Activated CD8-positive, alpha-beta memory T cell treated with anti-CD3 and anti-CD28 coated beads, Interleukin-2, amount 50 U/mL, for 24 hours (primary cell): ENCODE measurements around the gene EPHA8.

Source experiments
- DNase-seq: peaks from one replicate; pipeline ENCODE4 v3.0.0-alpha.2; 2020; ENCODE audit errors: extremely low read depth

The EPHA8 gene

DNA sequence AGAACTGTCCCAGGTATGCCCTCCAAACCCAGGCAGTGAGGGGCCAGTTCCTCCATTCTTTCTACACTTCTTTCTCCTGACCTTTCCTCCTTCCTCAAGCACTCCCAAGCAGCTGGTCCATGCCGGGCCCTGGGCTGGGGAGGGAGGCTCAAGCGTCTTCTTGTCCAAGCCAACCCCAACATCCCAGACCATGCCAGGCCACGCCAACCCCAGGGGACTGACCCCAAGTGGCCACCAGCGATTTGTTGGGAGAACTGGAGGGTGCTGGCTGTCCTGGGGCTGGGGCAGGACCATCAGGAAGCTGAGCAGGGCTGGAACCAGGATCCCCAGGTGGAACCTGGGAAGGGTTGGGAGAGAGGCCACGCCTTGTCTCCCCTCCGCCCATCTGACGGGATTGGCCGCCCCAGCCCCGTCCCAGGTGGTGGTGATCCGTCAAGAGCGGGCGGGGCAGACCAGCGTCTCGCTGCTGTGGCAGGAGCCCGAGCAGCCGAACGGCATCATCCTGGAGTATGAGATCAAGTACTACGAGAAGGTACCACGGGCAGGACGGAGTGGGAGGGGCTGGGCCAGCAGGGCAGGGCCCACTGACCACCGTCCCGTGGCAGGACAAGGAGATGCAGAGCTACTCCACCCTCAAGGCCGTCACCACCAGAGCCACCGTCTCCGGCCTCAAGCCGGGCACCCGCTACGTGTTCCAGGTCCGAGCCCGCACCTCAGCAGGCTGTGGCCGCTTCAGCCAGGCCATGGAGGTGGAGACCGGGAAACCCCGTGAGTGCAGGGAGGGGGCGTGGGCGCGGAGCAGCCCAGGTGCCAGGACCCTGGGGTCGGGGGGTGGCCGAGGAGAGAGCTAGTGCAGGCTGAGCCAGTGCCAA lies 29.9 kb downstream of the EPHA8 start:
- no peak for DNase-seq

GRCh38 chr1:22594396-22594795 lies 31.1 kb downstream of the EPHA8 start:
- DNase-seq, result no peak

DNA sequence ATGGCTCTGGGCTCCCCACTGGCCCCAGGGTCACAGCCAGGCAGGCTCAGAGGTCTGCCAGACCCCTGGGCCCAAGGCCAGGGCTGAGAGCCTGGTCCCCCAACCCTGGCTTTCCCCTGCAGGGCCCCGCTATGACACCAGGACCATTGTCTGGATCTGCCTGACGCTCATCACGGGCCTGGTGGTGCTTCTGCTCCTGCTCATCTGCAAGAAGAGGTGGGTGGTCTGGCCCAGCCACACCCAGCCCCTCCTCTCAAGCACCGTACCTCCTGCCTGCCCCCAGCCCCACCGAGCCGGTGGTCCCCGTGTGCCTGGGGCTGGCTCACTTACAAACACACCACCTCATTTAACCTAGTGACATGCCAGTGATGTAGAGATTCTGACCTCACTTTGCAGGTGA lies 31.8 kb downstream of the EPHA8 start:
- DNase-seq, result no peak

DNA sequence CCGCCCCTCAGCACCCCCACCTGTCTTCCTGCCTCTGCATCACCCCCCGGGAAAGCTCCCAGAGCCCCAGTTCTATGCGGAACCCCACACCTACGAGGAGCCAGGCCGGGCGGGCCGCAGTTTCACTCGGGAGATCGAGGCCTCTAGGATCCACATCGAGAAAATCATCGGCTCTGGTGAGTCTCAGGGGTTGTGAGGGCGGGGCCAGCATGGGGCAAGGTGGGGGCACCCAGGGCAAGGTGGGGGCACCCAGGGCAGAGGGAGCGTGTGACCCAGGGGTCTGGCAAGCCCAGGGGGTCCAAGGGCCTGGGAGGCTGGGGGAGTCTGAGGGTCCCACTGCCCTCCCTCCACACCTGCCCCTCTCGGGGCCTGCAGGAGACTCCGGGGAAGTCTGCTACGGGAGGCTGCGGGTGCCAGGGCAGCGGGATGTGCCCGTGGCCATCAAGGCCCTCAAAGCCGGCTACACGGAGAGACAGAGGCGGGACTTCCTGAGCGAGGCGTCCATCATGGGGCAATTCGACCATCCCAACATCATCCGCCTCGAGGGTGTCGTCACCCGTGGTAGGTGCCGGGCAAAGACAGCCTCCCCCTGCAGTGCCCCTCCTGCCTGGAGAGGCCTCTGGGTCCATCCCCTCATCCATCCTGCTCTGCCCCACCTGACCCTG lies 34.1 kb downstream of the EPHA8 start:
- no peak for DNase-seq

GRCh38 chr1:22597996-22598395 lies 34.7 kb downstream of the EPHA8 start:
- DNase-seq, result no peak

DNA sequence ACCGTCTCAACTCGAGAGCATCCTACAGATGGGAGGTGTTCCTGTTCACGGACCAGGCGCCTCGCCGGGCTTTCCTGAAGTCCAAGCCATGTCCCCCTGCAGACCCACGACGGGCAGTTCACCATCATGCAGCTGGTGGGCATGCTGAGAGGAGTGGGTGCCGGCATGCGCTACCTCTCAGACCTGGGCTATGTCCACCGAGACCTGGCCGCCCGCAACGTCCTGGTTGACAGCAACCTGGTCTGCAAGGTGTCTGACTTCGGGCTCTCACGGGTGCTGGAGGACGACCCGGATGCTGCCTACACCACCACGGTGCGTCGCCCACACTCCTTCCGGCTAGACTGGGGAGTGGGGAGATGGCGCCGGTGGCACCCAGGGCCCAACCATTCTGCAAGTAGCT lies 35.4 kb downstream of the EPHA8 start:
- DNase-seq, result no peak

DNA sequence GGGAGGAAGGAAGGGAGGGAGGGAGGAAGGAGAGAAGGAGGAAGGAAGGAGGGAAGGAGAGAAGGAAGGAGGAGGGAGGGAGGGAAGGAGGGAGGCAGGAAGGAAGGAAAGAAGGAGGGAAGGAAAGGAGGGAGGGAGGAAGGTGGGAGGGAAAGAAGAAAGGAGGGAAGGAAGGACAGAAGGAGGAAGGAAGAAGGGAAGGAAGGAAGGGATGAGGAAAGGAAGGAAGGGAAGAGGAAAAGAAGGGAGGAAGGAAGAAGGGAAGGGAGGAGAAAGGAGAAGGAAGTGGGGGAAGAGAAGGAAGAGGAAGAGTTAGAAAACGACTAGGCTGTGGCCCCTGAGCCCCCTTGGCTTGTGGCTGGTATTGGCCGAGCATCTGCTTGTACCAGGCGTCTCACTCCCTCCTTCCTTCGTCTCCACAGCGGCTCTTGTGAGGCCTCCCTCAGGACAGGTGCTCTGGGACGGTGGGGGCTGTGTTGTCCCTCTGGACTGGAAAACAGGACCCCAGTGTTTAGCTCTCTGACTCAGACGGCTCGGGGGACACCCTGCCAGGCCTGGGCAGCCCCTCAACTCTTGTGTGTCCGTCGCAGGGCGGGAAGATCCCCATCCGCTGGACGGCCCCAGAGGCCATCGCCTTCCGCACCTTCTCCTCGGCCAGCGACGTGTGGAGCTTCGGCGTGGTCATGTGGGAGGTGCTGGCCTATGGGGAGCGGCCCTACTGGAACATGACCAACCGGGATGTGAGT lies 37.0 kb downstream of the EPHA8 start:
- no peak for DNase-seq

- DNase-seq, result no peak
Measured at GRCh38 chr1:22600817-22601605, 37.7 kb downstream of the EPHA8 start.

GRCh38 chr1:22601610-22602009 lies 38.3 kb downstream of the EPHA8 start:
- no peak for DNase-seq

- DNase-seq, result no peak
Measured at GRCh38 chr1:22602060-22602740, 38.9 kb downstream of the EPHA8 start.

DNA sequence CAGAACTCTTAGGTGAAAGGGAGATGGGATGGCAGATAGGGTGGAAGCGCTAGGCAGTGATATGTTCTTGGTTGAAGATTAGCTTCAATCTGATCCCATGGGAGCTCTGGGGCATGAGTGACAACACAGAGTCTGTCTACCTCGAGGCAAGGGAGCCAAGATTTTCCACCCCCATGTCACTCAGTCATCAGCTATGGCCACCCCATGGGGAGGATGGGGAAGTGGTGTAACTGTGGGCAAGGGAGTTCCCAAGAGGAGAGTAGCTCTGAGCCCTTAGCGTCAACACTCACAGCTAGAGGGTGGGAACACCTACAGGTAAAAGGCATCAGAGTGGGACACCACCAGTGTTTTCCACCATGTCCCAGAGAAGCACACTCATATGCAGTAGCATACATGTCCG lies 42.9 kb downstream of the EPHA8 start:
- DNase-seq, result no peak

DNA sequence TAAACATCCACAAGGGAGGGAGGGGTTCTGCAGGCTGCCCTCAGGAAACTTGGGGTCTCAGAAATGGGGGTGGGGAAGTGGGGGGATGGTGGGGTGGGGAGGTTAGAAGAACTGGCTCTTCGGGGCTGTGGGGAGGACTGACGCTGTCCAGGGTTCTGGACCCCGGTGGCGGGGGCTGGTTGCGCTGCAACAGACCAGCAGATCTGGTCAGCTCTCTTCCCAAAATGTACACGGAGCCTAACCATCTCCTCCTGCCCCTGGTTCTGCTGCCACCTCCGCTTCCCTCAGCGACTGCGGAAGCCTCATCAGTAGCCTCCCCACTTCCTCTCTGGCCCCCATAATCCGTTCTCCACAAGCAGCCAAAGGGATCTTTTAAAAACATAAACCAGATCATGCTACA lies 43.9 kb downstream of the EPHA8 start:
- DNase-seq, result no peak

GRCh38 chr1:22608361-22608760 lies 45.1 kb downstream of the EPHA8 start:
- DNase-seq, result no peak

GRCh38 chr1:22609291-22609690 lies 46.0 kb downstream of the EPHA8 start:
- DNase-seq, result no peak

DNA sequence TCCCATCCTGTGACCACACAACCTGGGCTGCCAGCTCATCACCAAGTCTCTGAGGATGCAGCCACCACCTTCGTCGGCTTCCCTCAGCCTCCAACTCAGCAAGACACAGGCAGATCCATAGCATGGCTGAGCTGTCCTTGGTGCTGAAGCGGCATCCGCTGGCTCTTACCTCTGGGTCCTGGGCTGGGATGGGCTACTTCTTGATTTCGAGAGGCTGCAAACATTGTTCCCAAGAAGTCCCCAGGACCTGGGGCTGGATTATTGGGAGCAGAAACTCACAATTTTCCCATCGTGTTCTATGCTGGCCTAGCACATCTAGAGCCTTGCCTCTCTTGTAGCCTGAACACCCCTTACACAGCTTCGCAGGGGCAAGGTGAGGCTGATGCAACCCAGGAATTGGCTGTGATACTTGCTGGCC lies 48.2 kb downstream of the EPHA8 start:
- no peak for DNase-seq

- no peak for DNase-seq
Measured at GRCh38 chr1:22612671-22613571, 49.6 kb downstream of the EPHA8 start.

DNA sequence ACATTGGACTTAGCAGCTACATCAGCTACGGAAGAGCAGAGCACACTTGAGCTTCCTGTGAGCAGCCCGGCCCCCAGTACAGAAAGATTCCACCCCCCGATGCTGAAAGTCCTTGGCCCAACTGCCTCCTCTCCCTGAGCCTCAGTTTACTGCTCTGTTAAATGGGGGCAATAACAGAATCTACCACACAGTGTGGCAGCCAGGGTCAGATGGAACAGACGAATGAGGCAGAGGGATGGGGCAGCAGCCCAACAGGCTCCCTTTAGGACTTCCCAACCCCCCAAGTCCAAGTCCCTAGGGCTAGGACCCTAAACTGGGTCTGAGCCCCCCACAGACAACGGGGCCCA lies 50.3 kb downstream of the EPHA8 start:
- no peak for DNase-seq

DNA sequence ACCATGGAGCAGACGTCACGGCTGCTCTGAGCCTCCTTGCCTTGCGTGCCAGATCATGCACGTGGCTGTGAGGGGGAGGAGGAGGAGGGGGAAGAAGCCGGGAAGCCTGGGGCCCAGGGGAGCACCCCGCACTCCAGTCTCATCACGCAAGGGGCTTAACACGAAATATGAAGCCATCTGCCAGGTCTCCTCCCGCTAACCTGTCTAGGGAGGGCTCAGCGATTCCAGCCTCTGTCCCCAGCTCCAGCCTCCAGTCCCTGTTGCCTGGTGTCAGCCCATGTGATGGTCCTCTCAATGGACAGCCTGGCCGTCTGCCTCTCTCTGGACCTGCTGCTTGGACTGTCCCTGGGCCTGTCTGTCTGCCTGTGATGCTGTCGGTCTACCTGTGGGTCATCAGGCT lies 50.7 kb downstream of the EPHA8 start:
- DNase-seq, result no peak

- DNase-seq, result no peak
Measured at GRCh38 chr1:22615886-22616285, 52.6 kb downstream of the EPHA8 start.

GRCh38 chr1:22616571-22616970 lies 53.3 kb downstream of the EPHA8 start:
- DNase-seq, result no peak
